Stimulated activated CD8-positive, alpha-beta memory T cell treated with anti-CD3 and anti-CD28 coated beads, Interleukin-12 subunit alpha, Interleukin-12 subunit beta, amount 100 ng/mL, for 4 hours (primary cell): ENCODE measurements around the gene MMD2.

Experiments used
- DNase-seq: peaks from one replicate; pipeline ENCODE4 v3.0.0-alpha.2; 2020; ENCODE audit warnings: low read depth

MMD2 gene

DNA sequence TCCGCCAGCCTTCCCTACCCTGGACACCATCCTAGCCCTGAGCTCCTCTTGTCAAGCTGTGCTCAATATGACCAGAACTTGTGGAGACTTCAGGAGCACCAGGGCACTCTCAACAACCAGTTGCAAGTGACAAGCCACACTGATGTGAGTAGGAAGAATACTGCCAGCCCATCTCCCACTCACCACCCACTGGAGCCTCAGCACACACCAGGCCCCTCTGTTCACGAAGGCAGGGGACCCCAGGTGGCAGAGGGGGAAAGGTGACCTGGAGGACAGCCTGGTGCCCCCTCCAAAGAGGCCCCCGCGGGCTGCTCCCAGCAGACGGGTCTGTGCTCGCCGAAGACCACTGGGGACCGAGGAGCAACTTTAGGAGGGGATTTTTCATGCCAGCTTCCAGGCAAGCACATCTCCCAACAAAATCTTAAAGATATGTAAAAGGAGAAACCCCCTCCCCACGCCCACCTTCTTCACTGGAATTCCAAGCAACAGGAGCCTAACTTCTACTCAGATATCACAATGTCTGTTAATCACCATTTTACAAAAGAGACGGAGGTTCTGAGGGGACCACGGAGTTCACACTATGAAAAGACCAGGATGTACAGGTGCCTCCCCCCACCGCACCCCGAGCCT, 1.0 kb downstream of the MMD2 start:
- no peak for DNase-seq

DNA sequence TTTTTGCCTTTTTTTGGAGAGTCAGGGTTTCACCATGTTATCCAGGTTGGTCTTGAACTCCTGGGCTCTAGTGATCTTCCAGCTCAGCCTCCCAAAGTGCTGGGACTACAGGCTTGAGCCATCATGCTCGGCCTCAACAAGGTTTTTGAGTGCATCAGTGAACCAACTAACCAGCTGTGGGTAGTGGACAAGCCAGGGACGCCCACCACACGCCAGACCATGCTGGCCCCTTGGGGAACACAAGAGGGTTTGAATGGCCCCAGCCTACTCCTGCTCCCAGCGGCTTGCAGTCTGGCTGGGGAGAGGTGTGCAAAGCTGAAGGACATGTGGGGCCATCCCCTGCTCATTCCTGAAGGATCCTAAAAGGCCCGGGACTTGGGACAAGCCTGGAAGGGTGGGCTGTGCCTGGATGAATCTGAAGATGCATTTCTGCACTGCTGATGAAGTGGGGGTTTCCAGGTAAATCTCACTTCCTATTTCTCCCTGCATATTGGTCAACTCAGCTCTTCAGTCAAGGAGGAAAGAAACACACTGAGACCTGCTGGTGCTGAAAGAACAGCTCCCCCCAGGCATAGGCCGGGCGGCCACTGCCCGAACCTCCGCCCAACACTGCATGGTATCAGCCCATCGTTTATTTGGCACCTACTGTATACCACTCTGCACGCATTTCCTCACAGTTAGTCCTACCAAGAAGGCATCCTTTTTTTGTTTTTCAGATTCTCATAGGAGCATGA, 6.9 kb downstream of the MMD2 start:
- DNase-seq, result no peak

GRCh38 chr7:4951304-4951703, 7.7 kb downstream of the MMD2 start:
- no peak for DNase-seq

DNA sequence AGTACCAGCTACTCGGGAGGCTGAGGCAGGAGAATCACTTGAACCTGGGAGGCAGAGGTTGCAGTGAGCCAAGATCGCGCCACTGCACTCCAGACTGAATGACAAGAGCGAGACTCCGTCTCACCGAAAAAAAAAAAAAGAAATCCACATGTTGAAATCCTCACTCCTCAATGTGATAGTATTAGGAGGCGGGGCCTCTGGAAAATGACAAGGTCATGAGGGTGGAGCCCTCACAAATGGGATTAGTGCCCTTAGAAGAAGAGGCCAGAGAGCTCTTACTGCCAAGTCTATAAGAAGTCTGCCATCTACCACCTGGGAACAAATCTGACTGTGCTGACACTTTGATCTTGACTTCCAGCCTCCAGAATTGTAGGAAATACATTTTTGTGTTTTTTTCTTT, 10.6 kb downstream of the MMD2 start:
- no peak for DNase-seq

DNA sequence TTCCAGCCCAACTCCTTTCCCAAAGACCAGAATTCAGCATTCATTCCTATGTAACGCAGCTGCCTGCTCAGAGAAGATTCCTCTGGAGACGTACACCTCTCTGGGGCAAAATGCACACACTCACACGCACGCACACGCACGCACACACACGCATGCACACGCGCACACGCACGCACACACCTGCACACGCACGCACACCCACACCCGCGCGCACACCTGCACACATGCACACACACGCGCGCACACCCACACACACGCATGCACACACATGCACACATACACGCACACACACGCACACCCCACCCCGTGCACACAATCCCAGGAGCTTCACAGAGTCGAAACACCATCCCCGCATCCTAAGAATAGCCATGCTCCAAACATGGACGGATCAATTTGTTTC, 13.0 kb downstream of the MMD2 start:
- DNase-seq, result no peak

DNA sequence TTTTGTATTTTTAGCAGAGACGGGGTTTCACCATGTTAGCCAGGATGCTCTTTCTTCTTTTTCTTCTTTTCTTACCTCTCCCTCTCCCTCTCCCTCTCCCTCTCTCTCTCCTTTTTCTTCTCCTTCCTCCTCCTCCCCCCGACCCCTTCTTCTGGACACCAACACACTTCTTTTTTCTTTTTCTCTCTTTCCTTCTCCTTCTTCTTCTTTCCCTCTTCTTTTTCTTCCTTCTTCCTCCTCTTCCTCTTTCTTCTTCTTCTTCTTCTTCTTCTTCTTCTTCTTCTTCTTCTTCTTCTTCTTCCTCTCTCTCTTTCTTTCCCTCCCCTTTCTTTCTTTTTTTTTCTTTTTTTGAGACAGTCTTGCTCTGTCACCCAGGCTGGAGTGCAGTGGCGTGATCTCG, 14.0 kb downstream of the MMD2 start:
- DNase-seq, result no peak

- no peak for DNase-seq
These were observed 15.7 kb downstream of the MMD2 start for GRCh38 chr7:4943297-4943696.

- DNase-seq, result no peak
These were observed 18.8 kb downstream of the MMD2 start for GRCh38 chr7:4939971-4940728.

- DNase-seq, result no peak
These were observed 21.6 kb downstream of the MMD2 start for GRCh38 chr7:4937411-4937810.

DNA sequence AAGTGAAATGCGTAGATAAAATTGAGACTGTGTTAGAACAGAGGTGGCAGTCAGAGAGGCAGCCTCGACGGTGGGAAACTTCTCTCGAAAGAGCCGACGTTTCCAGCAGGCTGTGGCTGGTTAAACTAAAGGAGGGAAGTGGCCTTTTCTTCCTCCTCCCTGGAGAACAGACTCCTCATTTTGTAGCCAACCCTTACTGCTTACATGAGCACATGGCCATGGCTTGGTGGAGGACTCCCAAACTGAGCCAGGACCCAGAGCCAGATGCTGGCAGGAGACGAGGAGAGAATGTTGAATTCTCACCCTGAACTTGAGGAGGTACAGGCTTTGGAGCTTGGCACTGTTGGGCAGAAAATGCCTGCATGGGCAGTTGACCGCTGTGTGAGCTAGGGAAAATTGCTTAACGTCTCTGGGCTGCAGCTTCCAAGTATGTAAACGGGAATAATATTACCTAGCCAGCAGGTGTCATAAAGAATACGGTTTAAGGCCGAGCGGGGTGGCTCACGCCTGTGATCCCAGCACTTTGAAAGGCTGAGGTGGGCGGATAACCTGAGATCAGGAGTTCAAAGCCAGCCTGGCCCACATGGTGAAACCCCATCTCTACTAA, 24.5 kb downstream of the MMD2 start:
- no peak for DNase-seq

DNA sequence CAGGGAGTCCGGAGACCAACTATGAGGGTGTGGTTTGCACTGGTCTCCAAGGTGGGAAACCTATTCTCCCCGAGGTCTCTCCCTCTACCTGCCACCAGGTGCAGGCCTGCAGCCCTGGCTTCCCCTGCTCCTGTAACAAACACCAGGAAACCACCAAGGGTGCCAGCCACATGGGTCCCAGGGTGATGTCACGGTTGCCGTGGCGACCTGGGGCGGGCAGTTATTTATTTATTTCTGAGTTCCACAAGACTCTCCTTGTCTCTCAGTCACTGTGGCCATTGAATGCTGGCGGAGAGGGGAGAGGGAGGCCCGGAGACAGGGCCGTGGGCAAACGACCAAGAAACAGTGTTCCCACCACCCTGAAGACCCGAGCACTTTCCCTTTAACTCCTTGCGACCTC, 27.0 kb downstream of the MMD2 start:
- no peak for DNase-seq

GRCh38 chr7:4929005-4929404, 30.0 kb downstream of the MMD2 start:
- no peak for DNase-seq

- DNase-seq, result no peak
These were observed 30.5 kb downstream of the MMD2 start for GRCh38 chr7:4928445-4928844.

DNA sequence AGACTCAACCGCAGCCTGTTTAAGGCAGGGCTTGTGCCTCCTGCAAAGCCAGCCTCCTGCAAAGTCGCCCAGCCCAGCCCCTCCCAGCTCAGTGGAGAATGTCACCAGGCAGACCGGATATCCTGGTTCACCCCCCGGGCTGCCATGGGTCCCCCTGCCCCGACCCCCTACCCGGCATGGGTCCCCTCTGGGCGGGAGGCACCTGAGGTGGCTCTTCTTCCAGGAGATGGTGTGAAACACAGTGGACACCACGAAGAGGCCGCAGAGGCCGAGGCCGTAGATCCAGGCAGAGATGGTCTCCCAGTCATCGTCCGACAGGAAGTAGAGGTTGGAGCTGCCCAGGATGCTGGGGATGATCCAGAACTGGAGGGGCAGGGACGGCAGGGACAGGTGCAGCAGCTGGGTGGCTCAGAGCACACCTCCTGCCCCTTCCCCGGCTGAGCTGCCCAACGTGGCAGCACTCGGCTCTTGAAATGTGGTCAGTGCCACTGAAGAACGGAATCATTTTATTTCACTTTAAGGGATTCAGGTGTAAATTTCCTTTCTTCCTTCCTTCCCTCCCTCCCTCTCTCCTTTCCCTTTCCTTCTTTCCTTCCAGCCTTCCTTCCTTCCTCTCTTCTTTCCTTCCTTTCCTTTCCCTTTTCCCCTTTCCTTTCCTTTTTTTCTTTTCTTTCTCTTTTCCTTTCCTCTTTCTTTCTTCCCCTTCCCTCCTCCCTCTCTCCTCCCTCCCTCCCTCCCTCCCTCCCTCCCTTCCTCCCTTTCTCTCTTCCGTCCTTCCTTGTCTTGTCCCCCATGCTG, 38.8 kb downstream of the MMD2 start:
- no peak for DNase-seq

DNA sequence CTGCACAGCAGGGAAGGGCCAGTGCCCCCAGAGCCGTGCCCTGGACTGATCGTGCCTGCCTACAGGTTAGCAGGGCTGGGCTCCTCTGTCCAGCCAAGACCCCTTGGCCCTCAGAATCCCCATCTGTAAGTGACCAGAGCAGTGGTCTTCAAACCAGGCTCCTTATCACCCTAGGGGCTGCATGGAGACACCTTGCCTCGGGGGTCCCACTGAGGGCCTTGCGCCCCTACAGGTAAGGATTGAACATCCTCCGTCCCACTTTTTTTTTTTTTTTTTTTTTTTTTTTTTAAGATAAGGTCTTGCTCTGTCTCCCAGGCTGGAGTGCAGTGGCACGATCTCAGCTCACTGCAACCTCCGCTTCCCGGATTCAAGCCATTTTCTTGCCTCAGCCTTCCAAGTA, 42.9 kb downstream of the MMD2 start:
- no peak for DNase-seq

DNA sequence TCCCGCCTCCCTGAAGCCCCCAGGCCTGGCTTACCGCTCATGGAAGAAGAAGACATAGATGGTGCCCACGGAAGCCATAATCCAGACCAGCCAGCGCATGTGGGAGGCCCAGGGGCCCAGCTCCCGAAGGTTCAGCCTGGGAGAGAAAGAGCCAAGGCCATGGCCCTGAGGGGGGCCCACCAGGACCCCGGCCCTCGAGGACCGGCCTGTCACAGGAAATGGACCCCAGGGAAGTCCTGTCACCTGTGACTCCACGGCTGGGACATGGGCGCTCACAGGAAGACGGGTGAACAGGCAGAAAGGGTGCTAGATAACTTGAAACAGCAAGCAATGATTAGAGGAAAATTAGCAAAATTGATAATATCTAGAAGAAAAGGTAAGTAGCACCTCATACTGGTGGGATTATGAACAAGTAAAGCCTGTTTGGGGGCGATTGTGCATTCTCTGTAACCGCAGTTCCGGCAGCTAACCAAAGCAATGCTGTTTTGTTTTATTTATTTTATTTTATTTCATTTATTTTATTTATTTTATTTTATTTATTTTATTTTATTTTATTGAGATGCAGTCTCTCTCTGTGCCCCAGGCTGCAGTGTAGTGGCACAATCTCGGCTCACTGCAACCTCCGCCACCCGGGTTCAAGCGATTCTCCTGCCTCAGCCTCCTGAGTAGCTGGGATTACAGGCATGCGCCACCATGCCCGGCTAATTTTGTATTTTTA, 47.7 kb downstream of the MMD2 start:
- no peak for DNase-seq

GRCh38 chr7:4906682-4907081, 52.3 kb downstream of the MMD2 start:
- DNase-seq, result no peak

DNA sequence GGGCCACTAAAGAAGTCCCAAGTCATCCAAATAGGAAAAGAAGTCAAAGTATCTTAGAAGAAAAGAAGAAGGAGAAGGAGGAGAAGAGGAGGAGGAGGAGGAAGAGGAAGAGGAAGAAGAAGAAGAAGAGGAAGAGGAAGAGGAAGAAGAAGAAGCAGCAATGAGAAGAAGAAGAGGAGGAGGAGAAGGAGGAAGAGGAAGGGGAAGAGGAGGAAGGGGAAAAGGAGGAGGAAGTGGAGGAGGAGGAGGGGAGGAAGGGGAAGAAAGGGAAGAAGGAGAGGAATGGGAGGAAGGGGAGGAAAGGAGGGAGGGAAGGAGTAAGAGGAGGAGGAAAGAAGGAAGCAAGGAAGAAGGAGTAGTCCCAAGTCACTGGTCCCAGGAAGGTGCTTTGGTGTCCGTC, 53.8 kb downstream of the MMD2 start:
- DNase-seq, result no peak

DNA sequence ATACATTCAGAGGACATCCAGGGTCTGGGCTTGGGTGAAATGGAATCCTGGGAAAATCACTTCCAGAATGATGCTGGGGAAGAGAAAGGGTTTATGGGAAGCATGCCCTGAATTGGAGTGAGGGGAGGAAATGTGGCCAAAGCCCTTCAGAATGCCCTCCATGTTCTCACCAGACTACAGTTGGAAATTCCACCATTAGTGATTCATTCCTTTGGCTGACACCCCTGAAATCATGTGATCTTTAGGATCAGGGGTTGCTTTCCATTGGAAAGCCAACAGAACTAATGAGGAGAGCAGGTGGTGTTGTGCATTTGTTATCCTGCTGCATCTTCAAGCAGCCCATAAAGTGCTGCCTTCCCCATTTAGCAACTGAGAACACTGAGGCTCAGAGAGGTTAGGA, 54.6 kb downstream of the MMD2 start:
- DNase-seq, result no peak

DNA sequence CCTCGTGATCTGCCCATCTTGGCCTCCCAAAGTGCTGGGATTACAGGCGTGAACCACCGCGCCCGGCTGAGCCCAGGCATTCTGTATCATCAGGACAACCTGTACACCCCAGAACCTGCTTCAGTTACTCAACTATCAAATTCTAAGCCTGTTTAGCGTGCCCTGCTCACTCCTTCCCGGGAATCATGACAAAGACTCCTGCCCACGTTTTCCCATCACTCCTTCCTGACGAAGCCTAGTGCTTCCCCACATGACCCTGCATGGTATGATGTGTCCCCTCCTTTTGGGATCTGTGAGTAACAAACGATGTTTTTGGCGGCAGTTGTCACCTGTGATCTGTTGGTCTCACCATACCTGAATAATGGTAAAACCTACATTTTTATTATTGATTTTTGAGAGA, 63.2 kb downstream of the MMD2 start:
- DNase-seq, result no peak

DNA sequence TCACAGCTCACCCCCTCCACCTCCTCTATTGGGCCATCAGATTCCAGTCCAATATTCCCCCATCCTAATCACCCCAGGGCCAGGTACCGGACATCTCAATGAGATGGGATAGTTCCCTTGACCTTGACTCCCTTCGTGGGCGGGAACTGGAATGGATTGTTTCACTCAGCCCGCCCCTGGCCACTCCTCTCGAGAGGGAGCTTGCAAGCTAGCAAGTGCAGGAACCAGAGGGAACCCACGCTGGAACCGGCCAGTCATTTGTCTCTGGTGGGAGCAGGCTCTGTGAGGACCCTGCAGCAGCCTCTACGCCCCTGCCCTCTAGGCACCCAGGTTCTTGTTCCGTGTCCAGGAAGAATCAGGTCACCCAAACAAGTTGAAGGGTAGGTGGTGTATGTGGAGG, 64.5 kb downstream of the MMD2 start:
- DNase-seq, result no peak
